Colonic mucosa (tissue), 4 donors: ENCODE measurements around the gene PPIL6. TPM values are rescaled to one million over a fixed set of nuclear protein-coding genes. Genes with fewer than 3 reads are reported as not detected.

ENCODE experiments used
- DNase-seq: peaks from one replicate; pipeline ENCODE4 v3.0.0-alpha.2; 2020
- H3K27ac ChIP-seq: fragments of 200-600 bp; one replicate; pipeline ENCODE4 v1.8.0; 2021
- H3K27me3 ChIP-seq: fragments of 200-600 bp; one replicate; pipeline ENCODE4 v1.8.0; 2021
- H3K36me3 ChIP-seq: fragments of 200-600 bp; one replicate; pipeline ENCODE4 v1.8.0; 2021
- H3K4me1 ChIP-seq: fragments of 200-600 bp; one replicate; pipeline ENCODE4 v1.8.0; 2021; ENCODE audit warnings: mild to moderate bottlenecking
- H3K4me3 ChIP-seq: fragments of 200-600 bp; one replicate; pipeline ENCODE4 v1.8.0; 2021
- H3K9ac ChIP-seq, 2 donors: one replicate each; pipeline ENCODE4 v1.7.0; 2013; ENCODE audit warnings: control low read depth in 2 of 2, low read depth in 2 of 2, low read length in 2 of 2
- H3K9me3 ChIP-seq: fragments of 200-600 bp; one replicate; pipeline ENCODE4 v1.8.0; 2021
- CTCF ChIP-seq: fragments of 200-600 bp; IDR thresholded peaks from one replicate; pipeline ENCODE4 v1.8.0; 2022; ENCODE audit warnings: antibody characterized with exemption, mild to moderate bottlenecking
- intact Hi-C: fragments of 100-400 bp; cut with DNase I; formaldehyde crosslinking; loops from one replicate; pipeline ENCODE4 v1.14.1; 2022
- total RNA-seq, 2 donors: library from RNA; stranded (reverse); fragmentation: NEBNext Ultra II Directional in 1 of 2; extraction: Animal tissue kit (Norgen Biotek cat#: 25700) in 1 of 2; gene quantifications; one replicate each; pipeline ENCODE4 v1.2.1, GENCODE V29; 2021
- donor health status: healthy.
- donor health status: DM: no; HTN: no; CAD: no.
- donor health status: DM: no; HTN: no; CAD: no.

The PPIL6 gene
- total RNA-seq, 2 donors from 2014 or later: 0.91 to 1.5 TPM

DNA sequence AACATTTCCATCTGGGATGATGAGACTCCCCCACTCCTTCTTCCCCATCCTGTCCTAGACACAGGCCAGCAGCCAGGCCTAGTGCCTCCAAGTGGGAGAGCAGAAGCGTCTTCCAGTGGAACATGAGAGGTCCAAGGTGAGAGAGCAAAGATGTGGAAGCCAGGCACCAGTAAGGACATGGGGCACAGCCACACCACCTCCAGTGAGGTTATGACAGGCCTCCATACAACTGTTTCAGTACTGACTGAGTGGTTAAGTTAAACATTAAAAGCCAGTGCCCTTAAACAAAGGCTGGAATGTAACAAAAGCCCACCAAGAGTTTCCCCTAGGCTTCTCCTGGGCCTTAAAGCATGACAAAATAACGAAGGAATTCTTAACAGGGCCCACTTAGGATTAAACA is 37.3 kb upstream of the PPIL6 start:
- no peaks in the 10 kb centered on the region for H3K27me3 ChIP-seq
- H3K4me1 ChIP-seq: peaks cover 5% of the 10 kb centered on the region
- H3K9me3 ChIP-seq: no peaks in the 10 kb centered on the region
- intact Hi-C loops: no loop called here
- DNase-seq: no peak
- H3K27ac ChIP-seq: no peak overlapping the region
- H3K36me3 ChIP-seq: peaks cover 7% of the 10 kb centered on the region
- H3K4me3 ChIP-seq: no peak overlapping the region
- no peak overlapping the region for H3K9ac ChIP-seq
- TF ChIP-seq CTCF: no peak

DNA sequence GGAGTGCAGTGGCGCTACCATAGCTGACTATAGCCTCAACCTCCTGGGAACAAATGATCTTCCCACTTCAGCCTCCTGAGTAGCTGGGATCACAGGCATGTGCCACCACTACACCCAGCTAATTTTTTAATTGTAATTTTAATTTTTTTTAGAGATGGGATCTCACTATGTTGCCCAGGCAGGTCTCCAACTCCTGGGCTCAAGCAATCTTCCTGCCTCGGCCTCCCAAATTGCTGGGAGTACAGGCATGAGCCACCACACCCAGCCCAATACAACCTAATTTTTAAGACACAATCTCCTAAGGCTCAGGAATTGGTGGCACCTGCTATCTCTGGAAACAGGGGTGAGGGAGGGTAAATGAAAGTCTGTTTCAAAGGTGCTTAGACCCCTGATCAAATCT is 36.8 kb upstream of the PPIL6 start:
- intact Hi-C loops: no loop called here
- H3K36me3 ChIP-seq: peaks cover 7% of the 10 kb centered on the region
- H3K27ac ChIP-seq: no peak overlapping the region
- H3K9ac ChIP-seq: no peak overlapping the region
- no peaks in the 10 kb centered on the region for H3K9me3 ChIP-seq
- H3K27me3 ChIP-seq: no peaks in the 10 kb centered on the region
- no peak overlapping the region for H3K4me3 ChIP-seq
- peaks cover 5% of the 10 kb centered on the region for H3K4me1 ChIP-seq
- TF ChIP-seq CTCF: no peak
- DNase-seq: no peak

DNA sequence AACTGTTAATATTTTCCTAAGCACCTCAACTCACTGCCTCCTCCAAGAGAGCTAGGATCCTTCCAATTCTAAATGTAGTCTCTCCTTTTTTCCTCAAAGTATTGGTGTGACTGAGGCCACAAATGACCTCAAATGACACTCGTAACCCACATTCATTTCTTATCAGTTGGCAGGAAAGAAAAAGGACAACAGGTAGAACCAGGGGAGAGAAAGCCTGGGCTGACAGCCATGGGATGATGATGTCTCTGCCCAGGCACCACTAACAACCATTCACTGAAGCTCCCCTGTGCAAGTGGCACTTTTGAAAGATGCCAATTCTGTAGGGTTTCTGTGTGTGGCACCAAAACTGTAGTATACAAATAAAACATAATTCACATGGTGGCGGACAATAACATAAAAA is 35.2 kb upstream of the PPIL6 start:
- TF ChIP-seq CTCF: no peak
- Histone ChIP-seq H3K36me3 (peaks cover 7% of the 10 kb centered on the region), H3K27ac (no peak overlapping the region), H3K9ac (no peak overlapping the region), H3K4me1 (no peaks in the 10 kb centered on the region), H3K27me3 (no peaks in the 10 kb centered on the region), H3K4me3 (no peak overlapping the region), H3K9me3 (no peaks in the 10 kb centered on the region)
- intact Hi-C loops: no loop called here
- no peak for DNase-seq

- DNase-seq: no peak
- peaks cover 7% of the 10 kb centered on the region for H3K36me3 ChIP-seq
- TF ChIP-seq CTCF: no peak
Measured at GRCh38 chr6:109474995-109475394, 34.6 kb upstream of the PPIL6 start.

GRCh38 chr6:109473120-109473519 is 32.7 kb upstream of the PPIL6 start:
- Histone ChIP-seq H3K9ac (no peak overlapping the region), H3K27me3 (no peaks in the 10 kb centered on the region), H3K4me1 (no peaks in the 10 kb centered on the region), H3K9me3 (no peaks in the 10 kb centered on the region), H3K4me3 (no peak overlapping the region), H3K27ac (no peak overlapping the region), H3K36me3 (peaks cover 7% of the 10 kb centered on the region)
- DNase-seq: no peak
- TF ChIP-seq CTCF: no peak
- intact Hi-C loops: no loop called here

More at GRCh38 chr6:109474995-109475394, 34.6 kb upstream of the PPIL6 start:
- Histone ChIP-seq H3K4me3 (no peak overlapping the region), H3K27me3 (no peaks in the 10 kb centered on the region), H3K9ac (no peak overlapping the region), H3K9me3 (no peaks in the 10 kb centered on the region), H3K4me1 (no peaks in the 10 kb centered on the region), H3K27ac (no peak overlapping the region)
- intact Hi-C loops: no loop called here
